GM18951 (cell line): Measurements from ENCODE around the gene OTOA.
"Not testable (repeated sequence)": the region's sequence is repeated elsewhere in the genome, so short reads cannot be mapped to it uniquely, and the experiment has no call there.

Experiments
- POLR2A ChIP-seq: IDR thresholded peaks from 4 replicates; pipeline ENCODE4 v1.6.1; 2011; ENCODE audit warnings: mild to moderate bottlenecking; ENCODE audit not compliant: insufficient read length, insufficient read depth; ENCODE audit errors: extremely low read depth
- in situ Hi-C: fragments of 300-500 bp; cut with MboI; formaldehyde crosslinking; loops from one replicate; pipeline ENCODE4 v1.12.0; 2022; ENCODE audit warnings: low sequenced_read_pairs, mixed read lengths, inconsistent platforms; ENCODE audit not compliant: unreplicated experiment

The OTOA gene

DNA sequence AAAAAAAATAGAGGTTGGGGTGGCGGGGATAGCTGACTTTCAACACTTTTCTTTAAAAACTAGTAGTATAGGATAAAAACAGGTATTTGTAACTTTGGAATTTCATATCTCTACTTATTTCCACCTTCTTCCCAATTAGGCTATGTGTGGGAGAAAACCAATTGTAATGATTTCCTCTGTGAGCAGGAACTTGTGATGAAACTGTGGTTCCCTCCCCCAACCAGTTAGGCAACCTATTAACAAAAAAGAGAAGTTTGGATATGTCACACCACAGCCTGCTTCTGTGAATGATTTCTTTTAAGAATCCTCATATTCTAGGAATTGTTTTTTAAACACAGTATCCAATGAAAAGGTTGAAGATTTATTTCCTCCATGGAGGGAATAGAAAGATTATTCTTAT, 13.2 kb upstream of the OTOA start:
- in situ Hi-C loops: loop anchor here (10.0 kb wide), 1 partner anchor 64 kb away; no protein-coding TSS in a partner anchor
- no peak for TF ChIP-seq POLR2A

DNA sequence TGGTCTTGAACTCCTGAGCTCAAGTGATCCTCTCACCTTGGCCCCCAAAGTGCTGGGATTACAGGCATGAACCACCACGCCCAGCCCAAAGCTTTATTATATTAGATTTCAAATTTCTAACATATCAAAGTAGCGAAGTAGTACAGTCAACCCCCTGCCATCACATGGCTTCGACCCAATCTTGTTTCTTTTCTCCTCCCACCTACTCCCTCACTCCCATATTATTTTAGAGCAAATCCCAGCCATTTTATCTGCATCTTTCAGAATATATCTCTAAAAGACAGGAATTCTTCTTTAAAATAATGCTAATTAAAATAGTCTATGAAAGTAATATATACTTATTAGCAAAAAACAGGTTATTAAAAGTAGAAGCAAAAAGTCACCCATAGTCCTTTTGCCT, 12.3 kb upstream of the OTOA start:
- in situ Hi-C loops: loop anchor here (10.0 kb wide), 1 partner anchor 63 kb away; no protein-coding TSS in a partner anchor
- TF ChIP-seq POLR2A: no peak

DNA sequence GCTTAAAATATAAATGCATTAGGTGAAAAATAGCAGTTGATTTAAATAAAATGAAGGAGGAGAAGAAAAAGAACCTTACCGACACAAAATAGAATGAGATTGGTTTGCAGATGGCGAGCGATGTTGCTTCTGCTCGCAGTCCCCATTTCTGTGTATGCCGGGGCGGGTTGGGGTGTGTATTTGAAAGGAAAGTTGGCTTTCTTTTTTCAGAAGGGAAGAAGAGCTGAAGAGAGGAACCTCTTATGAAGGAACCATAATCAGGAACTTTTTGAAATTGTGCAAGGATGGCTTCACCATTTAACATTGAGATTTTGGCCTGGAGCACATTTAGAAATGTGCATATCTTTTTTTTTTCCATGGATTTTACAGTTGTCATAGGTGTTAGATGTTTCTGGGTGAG, 11.3 kb upstream of the OTOA start, which contains the start of gene IGSF6:
Gene IGSF6, minus strand, starts transcription at position 156 of the 400 bp plus-strand sequence. Its CDS starts 10 bp downstream, at position 146.
- no peak for TF ChIP-seq POLR2A
- in situ Hi-C loops: loop anchor here (10.0 kb wide), 1 partner anchor 62 kb away; no protein-coding TSS in a partner anchor

DNA sequence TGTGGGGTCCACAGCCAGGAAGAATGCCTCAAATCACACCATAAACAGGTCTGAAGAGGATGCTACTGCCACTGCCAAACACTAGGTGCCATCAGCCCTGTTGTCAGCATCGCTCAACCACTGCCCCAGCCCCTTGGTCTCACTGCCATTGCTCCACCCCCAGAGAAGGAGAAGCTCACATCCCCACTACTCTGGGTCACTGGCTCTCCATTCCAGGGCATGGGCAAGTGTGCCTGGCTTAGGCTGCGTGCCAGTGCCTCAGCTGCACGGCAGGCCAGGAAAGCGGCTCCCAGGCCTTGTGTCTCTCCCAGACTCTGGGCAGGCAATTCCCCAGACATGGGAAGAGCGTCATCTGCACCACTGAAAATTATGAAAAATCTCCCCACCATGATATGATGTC, 10.2 kb upstream of the OTOA start:
- in situ Hi-C loops: loop anchor here (10.0 kb wide), 1 partner anchor 61 kb away; no protein-coding TSS in a partner anchor
- no peak for TF ChIP-seq POLR2A

DNA sequence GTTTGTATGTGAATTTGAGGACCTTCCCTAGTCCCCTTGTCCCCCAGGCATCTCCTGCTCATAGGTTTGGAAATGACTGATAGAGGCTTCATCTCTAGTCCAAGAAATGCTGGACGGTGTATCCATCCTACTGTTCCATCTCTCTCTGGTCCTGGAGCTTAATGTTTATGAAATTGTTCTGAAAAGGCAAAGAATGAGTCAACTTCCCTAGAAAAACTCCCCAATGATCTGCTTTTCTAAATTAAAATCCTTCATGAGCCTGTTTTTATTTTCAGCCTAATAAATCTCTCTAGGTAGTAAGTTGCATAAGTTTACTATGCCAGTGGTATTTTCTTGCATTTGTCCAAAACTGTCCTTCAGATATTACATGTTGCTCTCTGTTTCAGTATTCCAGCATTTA, 9.3 kb upstream of the OTOA start:
- TF ChIP-seq POLR2A: no peak

DNA sequence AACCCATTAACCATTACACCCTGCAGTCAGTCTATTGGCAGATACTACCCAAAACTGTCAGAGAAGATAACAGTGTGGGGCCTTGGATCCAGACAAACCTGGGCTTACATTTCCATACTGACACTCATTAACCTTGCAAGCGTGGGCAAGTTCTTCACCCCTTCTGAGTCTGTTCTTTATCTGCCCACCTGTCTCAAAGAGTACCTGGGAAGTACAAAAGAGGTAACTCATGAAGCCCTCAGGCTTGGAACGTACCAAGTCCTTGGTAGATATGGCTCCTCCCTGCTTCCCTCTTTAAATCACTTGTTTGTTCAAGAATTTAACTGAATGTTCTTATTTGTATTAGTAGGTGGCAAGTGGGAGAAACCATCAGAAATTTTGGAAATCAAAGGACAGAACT, 8.9 kb upstream of the OTOA start:
- no peak for TF ChIP-seq POLR2A
- in situ Hi-C loops: loop anchor here (10.0 kb wide), 1 partner anchor 60 kb away; no protein-coding TSS in a partner anchor

More for the DNA sequence above, 9.3 kb upstream of the OTOA start:
- in situ Hi-C loops: loop anchor here (10.0 kb wide), 1 partner anchor 60 kb away; no protein-coding TSS in a partner anchor

DNA sequence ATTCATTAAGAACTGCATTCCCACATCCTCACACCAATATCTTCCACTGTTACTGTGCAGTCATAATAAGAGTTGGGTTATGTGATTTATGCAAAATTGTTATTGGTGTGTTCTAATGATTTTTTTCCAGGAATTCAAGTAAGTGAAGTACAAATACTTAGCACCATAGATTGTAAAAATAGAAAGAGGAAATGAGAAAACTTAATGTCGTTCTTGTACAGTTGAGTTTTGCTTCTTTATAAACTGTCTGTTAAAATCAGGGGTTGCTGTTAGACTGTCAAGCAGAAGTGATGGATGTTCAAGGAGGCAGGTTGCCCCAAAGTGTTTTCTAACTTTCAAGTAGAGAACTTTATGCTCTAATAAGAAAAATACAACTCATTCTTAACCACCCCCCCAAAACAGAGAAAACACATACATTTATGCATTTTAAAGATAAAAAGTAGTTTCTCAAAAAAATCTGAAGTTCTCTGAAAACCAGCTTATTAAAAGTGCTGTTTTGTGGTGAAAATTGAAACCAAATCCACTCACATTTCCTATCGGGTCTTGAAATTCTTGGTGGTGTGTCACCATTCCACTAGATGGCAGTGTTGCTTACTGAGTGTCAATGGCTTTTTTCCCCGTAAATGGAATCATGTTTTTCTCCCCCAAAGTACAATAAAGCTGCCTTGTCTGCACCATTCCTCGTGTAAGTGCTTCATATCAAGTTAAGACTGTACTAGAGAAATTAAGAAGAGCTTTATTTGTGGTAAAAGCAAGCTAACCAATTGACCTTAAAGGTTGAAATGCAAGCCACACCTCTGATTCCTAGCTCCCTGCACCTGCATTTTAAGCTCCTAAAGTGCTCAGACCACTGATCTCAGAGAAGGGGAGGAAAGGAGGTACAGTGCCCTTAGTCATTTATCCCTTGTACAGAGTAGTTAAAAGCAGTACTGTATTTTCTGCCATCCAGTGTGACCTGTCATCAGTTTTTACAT, 6.7 kb upstream of the OTOA start:
- TF ChIP-seq POLR2A: no peak
- in situ Hi-C loops: loop anchor here (10.0 kb wide), 1 partner anchor 58 kb away; no protein-coding TSS in a partner anchor

DNA sequence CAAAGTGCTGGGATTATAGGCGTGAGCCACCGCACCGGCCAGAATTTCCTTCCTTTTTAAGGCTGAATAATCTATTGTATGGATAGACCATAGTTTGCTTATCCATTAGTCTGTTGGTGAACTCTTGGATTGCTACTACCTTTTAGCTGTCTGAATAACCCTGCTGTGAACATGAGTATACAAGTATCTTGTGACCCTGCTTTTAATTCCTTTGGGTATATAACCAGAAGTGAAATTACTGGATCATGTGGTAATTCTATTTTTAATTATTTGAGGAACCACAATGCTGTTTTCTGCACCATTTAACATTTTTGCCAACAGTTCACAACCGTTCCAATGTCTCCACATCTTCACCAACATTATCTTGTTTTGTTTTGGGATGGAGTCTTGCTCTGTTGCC, 4.6 kb upstream of the OTOA start:
- in situ Hi-C loops: loop anchor here (10.0 kb wide), 1 partner anchor 56 kb away; no protein-coding TSS in a partner anchor
- no peak for TF ChIP-seq POLR2A

DNA sequence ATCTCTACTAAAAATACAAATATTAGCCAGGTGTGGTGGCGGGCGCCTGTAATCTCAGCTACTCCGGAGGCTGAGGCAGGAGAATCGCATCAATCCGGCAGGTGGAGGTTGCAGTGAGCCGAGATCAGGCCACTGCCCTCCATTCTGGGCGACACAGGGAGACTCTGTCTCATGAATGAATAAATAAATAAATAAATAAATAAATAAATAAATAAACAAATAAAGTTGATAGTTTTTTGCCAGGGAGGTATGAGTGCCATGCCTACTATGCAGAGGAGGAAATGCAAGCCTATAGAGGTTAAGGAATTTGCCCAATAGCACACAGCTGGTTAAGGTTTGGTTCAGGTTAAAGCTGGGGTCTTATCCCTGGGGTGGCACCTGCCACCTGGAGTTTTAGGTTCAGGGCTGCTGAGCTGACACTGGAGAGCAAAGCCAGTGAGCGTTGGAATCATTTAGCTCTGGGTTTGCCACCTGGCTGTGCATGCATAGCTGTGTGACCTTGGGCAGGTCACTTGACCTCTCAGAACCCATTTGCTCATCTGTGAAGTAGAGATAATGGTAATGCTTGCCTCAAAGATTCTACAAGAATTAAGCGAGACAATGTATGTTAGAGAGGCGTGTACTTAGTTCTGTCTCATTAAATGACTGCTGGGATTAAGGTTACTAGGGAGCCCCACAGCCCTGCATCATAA, 1.2 kb downstream of the OTOA start:
- no peak for TF ChIP-seq POLR2A
- in situ Hi-C loops: no loop called here

DNA sequence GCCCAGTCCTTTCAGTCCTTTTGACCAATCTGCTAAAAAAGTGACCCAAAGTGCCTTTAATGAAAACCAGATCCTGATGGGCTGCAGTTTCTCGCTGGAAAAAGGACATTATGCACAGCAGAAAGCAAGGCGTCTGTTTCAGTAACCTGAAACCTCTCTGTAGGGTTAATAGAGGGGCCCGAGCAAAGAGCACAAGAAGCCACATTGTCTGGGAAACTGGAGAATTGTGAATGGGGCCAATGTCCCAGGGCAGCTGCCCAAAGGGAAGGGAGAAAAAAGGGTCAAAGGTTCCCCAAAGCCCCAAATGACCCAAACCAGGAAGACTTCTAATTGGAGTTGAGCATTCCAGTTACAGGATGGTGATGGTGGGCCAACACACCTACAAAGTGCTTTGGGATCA, 3.0 kb downstream of the OTOA start:
- TF ChIP-seq POLR2A: no peak
- in situ Hi-C loops: no loop called here

DNA sequence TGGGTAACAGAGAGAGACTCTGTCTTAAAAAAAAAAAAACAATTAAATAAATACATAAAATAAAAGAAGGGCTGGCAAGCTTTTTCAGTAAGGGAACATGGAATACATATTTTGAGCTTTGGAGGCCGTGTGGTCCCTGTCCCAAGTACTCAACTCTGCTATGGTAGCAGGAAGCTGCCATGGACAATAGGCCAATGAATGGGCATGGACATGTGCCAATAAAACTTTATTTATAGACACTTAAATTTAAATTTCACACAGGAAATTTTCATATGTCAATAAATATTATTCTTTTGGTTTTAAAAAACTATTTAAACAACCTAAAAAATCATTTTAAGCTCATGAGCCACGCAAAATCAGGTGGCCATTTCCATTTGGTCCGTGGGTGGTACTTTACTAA, 3.8 kb downstream of the OTOA start:
- in situ Hi-C loops: no loop called here
- TF ChIP-seq POLR2A: no peak

DNA sequence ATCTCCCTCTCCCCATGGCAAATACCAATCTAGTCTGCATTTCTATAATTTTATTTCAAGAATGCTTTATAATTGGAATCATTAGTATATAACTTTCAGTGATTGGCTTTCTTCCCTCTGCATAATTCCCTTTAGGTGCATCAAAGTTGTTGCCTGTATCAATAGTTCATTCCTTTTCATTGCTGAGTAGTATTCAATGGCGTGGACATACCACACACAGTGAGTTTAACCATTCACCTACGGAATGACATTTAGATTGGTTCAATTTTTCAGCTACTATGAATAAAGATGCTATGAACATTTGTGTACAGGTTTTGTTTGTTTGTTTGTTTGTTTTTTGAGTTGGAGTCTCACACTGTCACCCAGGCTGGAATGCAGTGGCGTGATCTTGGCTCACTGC, 9.7 kb downstream of the OTOA start:
- no peak for TF ChIP-seq POLR2A
- in situ Hi-C loops: no loop called here

DNA sequence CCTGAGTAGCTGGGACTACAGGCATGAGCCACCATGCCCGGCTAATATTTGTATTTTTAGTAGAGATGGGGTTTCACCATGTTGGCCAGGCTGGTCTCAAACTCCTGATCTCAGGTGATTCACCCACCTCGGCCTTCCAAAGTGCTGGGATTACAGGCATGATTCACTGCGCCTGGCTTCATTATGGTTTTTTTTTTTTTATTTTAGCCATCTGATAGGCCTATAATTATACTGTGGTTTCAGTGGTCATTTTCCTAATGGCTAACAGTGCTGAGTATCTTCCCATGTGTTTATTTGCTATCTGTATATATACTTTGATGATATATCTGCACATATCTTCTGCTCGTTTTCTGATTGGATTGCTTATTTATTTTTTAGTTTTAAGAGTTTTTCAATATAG, 10.7 kb downstream of the OTOA start:
- in situ Hi-C loops: not testable (repeated sequence)

DNA sequence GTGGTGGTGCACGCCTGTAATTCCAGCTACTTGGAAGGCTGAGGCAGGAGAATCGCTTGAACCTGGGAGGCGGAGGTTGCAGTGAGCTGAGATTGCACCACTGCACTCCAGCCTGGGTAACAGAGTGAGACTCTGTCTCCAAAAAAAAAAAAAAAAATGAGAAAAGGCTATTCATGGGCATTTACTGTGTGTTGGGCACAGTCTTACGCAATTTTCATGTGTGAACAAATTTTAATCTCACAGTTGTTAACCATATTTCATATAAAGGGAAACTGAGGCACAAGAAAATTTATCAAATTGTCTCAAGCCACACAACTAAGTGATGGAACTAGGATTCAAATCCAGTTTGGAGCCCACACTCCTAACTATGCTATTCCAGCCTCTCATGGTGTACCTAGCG, 16.9 kb downstream of the OTOA start:
- in situ Hi-C loops: not testable (repeated sequence)
